AG09309 (cell line): ENCODE results near the gene HCN1.

Experiments used
- DNase-seq: peaks from one replicate; pipeline ENCODE4 v3.0.0-alpha.2; 2010; ENCODE audit warnings: low read depth
- H3K4me3 ChIP-seq: 2 replicates; pipeline ENCODE4 v1.5.1; 2011; ENCODE audit warnings: mild to moderate bottlenecking, low read depth, low read length, moderate library complexity; ENCODE audit not compliant: control insufficient read depth
- TF ChIP-seq, protein P1 (sequence below): IDR thresholded peaks from 2 replicates; pipeline ENCODE4 v1.5.1; 2011; ENCODE audit warnings: mild to moderate bottlenecking, low read depth, low read length, inconsistent platforms; ENCODE audit not compliant: insufficient read depth, control insufficient read depth; ENCODE audit errors: missing control alignments

Gene HCN1

DNA sequence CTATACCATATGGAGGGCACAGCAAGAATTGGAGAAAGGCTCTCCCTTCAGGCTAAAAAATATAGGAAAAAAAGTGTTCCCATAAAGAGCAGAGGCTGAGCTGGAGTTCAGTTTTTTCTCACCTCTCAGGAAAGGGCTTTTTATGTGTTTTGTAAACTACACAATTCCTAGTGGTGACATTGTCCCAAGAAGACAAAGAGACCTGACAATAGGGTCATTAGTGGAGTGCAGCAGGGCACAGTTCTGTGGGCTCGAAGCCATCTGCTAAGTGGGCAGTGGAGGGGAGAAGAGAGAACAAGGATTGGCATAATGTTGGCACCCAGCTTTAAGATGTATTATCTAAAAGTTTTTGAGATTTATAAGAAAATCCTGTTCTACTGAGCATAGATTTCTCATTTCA lies 162.5 kb downstream of the HCN1 start:
- TF ChIP-seq, protein P1, sequence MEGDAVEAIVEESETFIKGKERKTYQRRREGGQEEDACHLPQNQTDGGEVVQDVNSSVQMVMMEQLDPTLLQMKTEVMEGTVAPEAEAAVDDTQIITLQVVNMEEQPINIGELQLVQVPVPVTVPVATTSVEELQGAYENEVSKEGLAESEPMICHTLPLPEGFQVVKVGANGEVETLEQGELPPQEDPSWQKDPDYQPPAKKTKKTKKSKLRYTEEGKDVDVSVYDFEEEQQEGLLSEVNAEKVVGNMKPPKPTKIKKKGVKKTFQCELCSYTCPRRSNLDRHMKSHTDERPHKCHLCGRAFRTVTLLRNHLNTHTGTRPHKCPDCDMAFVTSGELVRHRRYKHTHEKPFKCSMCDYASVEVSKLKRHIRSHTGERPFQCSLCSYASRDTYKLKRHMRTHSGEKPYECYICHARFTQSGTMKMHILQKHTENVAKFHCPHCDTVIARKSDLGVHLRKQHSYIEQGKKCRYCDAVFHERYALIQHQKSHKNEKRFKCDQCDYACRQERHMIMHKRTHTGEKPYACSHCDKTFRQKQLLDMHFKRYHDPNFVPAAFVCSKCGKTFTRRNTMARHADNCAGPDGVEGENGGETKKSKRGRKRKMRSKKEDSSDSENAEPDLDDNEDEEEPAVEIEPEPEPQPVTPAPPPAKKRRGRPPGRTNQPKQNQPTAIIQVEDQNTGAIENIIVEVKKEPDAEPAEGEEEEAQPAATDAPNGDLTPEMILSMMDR, result no peak
- no peak for DNase-seq
- no peak overlapping the region for H3K4me3 ChIP-seq

DNA sequence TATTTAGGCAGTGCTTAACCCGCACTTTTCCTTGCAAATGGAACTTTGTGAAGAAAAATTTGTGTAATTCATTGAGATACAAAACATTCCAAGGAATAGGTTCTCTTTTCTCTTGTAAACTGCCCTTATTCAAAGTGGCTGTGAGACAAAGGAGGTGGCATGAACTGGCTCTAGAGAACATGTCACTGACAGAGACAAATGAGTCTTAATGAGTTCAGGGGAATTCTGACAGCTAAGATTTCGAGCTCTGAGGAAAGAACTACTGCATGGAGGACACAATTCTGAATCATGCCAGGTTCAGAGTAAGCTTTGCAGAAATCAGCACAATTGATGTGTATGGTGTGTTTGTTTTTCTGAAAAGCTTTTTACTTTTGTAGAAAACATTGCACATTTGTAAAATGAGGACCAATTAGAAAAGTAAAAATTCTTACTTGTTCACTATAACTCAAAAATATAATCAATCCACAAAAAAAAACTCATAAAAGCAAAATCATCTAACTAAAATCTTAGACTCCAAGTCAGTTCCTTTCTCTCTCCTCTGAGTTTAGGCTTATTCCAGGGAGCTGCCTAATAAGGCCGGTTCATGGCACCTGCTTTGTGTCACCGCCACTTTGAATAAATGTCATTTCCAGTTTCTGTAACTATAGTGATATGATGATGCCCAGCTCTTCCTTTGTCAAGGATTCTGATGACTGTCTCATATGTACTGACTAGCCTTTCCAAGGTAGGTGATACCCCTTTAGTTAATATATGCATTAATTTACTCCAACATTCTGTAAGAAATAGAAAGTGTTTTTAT lies 163.2 kb downstream of the HCN1 start:
- TF ChIP-seq, protein P1, result no peak
- DNase-seq, result no peak

DNA sequence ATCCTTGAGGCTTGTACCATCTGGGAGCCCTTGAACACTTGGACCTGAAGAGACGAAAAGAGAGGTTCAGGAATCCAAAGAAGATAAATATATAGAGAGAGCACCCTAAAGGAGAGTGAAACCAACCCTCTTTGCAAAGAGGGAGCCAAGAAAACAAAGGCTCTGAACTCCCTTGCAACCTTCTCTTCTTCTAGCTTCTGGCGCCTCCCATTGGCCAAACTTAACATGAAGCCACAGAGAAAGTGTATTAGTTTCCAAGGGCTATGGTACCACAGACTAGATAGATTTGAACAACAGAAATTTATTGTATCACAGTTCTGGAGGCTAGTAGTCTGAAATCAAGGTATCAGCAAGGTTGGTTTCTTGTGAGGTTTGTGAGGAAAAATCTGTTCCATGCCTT lies 175.1 kb downstream of the HCN1 start:
- H3K4me3 ChIP-seq, result no peak overlapping the region
- TF ChIP-seq, protein P1, result no peak
- DNase-seq, result no peak

More for the DNA sequence above, 163.2 kb downstream of the HCN1 start:
- H3K4me3 ChIP-seq, result no peak overlapping the region

DNA sequence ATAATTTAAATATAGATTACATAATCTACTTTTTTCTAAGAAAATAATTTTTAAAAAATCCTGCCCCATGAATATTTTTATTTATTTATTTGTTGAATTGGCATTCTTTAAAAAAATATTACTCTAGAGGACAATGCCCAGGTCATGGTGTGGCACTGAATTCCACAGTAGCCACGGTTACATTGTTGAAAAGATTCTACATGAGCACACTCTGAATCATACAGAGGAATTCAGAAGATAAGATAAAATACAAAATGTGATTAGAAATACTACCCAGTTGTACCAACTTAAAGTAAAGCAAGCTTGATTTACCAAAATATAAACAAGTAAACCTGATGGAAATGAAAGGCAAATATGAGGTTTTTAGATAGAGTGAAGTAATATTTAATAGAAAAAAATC lies 183.7 kb downstream of the HCN1 start:
- TF ChIP-seq, protein P1, result no peak
- DNase-seq, result no peak
- H3K4me3 ChIP-seq, result no peak overlapping the region

DNA sequence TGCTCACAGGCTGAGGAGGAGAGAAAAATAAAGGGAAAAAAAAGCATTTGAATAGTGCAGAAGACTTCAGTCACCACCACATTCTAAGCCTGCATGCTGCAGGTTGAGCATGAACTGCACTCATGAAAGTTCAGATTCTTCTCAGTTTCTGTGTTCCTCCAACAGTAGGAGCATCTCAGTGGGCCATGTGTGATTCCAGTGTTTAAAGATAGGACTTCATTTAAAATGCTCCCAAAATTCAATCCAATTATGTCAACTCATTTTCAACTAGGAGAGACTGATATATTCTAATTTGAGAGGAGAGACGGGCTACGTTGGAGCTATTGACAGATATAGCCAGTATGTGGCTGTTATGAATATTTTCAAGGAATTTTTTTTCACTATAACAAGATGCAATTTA lies 186.8 kb downstream of the HCN1 start:
- no peak overlapping the region for H3K4me3 ChIP-seq
- TF ChIP-seq, protein P1, result no peak
- no peak for DNase-seq

DNA sequence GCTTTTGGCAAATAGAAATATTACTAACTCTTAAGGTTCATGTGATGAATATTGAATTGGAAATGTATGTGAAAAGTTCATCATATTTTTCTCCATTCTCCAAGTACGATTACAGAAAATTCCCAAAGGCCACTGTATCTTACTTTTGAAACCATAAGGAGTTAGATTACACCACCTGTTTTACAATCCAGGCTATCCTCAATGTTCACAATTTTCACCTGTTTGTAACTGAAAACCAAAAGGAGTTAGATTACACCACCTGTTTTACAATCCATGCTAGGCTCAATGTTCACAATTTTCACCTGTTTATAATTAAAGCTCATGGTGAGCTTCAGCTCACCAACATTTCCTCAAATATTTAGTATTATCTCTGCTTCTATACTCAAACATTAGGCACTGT lies 188.0 kb downstream of the HCN1 start:
- no peak for DNase-seq
- TF ChIP-seq, protein P1, result no peak
- no peak overlapping the region for H3K4me3 ChIP-seq
